GM23338 (cell line): ENCODE measurements around the gene TNS1. TPM values are rescaled to one million over a fixed set of nuclear protein-coding genes. Genes with fewer than 3 reads are reported as not detected.

Experiments used
- ATAC-seq: fragments of 200-7000 bp; cut with Tn5 transposase; 3 replicates; pipeline ENCODE4 v1.9.1; 2020
- DNase-seq: peaks from one replicate; pipeline ENCODE4 v3.0.0-alpha.2; 2015; ENCODE audit warnings: low spot score
- H2AFZ ChIP-seq: fragments of 200-600 bp; sonication (generic); 2 replicates; pipeline ENCODE4 v1.8.0; 2016; ENCODE audit warnings: antibody characterized with exemption, mild to moderate bottlenecking, moderate library complexity
- H3F3A ChIP-seq: fragments of 200-600 bp; sonication (generic); replicated peaks from 2 replicates; pipeline ENCODE4 v1.8.0; 2017; ENCODE audit warnings: antibody characterized with exemption, mixed run types, low read depth
- H3K27ac ChIP-seq: fragments of 200-600 bp; sonication (generic); 2 replicates; pipeline ENCODE4 v1.6.1; 2016; ENCODE audit warnings: low read depth
- H3K27me3 ChIP-seq: fragments of 200-600 bp; sonication (generic); 2 replicates; pipeline ENCODE4 v1.8.0; 2016; ENCODE audit warnings: mild to moderate bottlenecking, mixed run types, moderate library complexity; ENCODE audit not compliant: insufficient read depth
- H3K36me3 ChIP-seq: fragments of 200-600 bp; sonication (generic); 2 replicates; pipeline ENCODE4 v1.8.0; 2016; ENCODE audit warnings: mild to moderate bottlenecking; ENCODE audit not compliant: insufficient read depth
- H3K4me1 ChIP-seq: fragments of 200-600 bp; sonication (generic); 2 replicates; pipeline ENCODE4 v1.8.0; 2016; ENCODE audit warnings: mild to moderate bottlenecking, moderate library complexity; ENCODE audit not compliant: insufficient read depth
- H3K4me2 ChIP-seq: fragments of 200-600 bp; sonication (generic); 2 replicates; pipeline ENCODE4 v1.7.1; 2017; ENCODE audit warnings: mixed run types
- H3K4me3 ChIP-seq: fragments of 200-600 bp; sonication (generic); 2 replicates; pipeline ENCODE4 v1.6.1; 2016; ENCODE audit warnings: mixed run types
- H3K79me2 ChIP-seq: fragments of 200-600 bp; sonication (generic); replicated peaks from 2 replicates; pipeline ENCODE4 v1.8.0; 2017; ENCODE audit warnings: mild to moderate bottlenecking; ENCODE audit not compliant: insufficient read depth
- H3K9me2 ChIP-seq: fragments of 200-600 bp; sonication (generic); 2 replicates; pipeline ENCODE4 v1.8.0; 2017; ENCODE audit not compliant: insufficient read depth
- H4K20me1 ChIP-seq: fragments of 200-600 bp; sonication (generic); replicated peaks from 2 replicates; pipeline ENCODE4 v1.8.0; 2017; ENCODE audit warnings: mild to moderate bottlenecking; ENCODE audit not compliant: insufficient read depth
- H3K27ac Mint-ChIP-seq: 2 replicates; pipeline ENCODE4 v1.8.0; 2020; ENCODE audit warnings: inconsistent platforms, mild to moderate bottlenecking, moderate library complexity, mixed read lengths
- H3K27me3 Mint-ChIP-seq: 3 replicates; pipeline ENCODE4 v1.8.0; 2022; ENCODE audit warnings: low read depth, mild to moderate bottlenecking, moderate library complexity, mixed read lengths, inconsistent platforms; ENCODE audit not compliant: insufficient read depth, poor library complexity
- H3K36me3 Mint-ChIP-seq: 3 replicates; pipeline ENCODE4 v1.8.0; 2021; ENCODE audit warnings: low read depth, mild to moderate bottlenecking, inconsistent platforms, moderate library complexity, mixed read lengths
- H3K4me1 Mint-ChIP-seq: 3 replicates; pipeline ENCODE4 v1.8.0; 2020; ENCODE audit warnings: mild to moderate bottlenecking, inconsistent platforms, mixed read lengths
- H3K4me3 Mint-ChIP-seq: 3 replicates; pipeline ENCODE4 v1.8.0; 2021; ENCODE audit warnings: moderate library complexity, mild to moderate bottlenecking, inconsistent platforms, mixed read lengths
- H3K9me3 Mint-ChIP-seq: 3 replicates; pipeline ENCODE4 v1.8.0; 2020; ENCODE audit warnings: moderate library complexity, mild to moderate bottlenecking, inconsistent platforms, mixed read lengths
- CREB1 ChIP-seq: fragments of 250-450 bp; sonication (Bioruptor Pico); IDR thresholded peaks from 2 replicates; pipeline ENCODE4 v1.5.0; 2020; ENCODE audit warnings: low read depth, mild to moderate bottlenecking, moderate library complexity
- EZH2 ChIP-seq: fragments of 200-600 bp; sonication (generic); IDR thresholded peaks from one replicate; pipeline ENCODE4 v1.8.0; 2017; ENCODE audit warnings: antibody characterized with exemption, mild to moderate bottlenecking, low read depth; ENCODE audit not compliant: unreplicated experiment
- EZH2phosphoT487 ChIP-seq: fragments of 200-600 bp; sonication (generic); IDR thresholded peaks from one replicate; pipeline ENCODE4 v1.8.1; 2018; ENCODE audit warnings: antibody characterized with exemption; ENCODE audit not compliant: unreplicated experiment
- JUNB ChIP-seq: IDR thresholded peaks from one replicate; pipeline ENCODE4 v1.6.1; 2016; ENCODE audit warnings: antibody characterized with exemption; ENCODE audit not compliant: unreplicated experiment
- NANOG ChIP-seq: IDR thresholded peaks from 2 replicates; pipeline ENCODE4 v1.6.1; 2016; ENCODE audit warnings: antibody characterized with exemption, borderline replicate concordance
- POLR2AphosphoS5 ChIP-seq: IDR thresholded peaks from 2 replicates; pipeline ENCODE4 v1.6.1; 2016; ENCODE audit warnings: antibody characterized with exemption, low read depth
- STAT1 ChIP-seq: IDR thresholded peaks from one replicate; pipeline ENCODE4 v1.6.1; 2016; ENCODE audit warnings: antibody characterized with exemption; ENCODE audit not compliant: unreplicated experiment
- ZNF114 ChIP-seq: fragments of 250-450 bp; sonication (Bioruptor Pico); IDR thresholded peaks from 2 replicates; pipeline ENCODE4 v1.5.0; 2020; ENCODE audit warnings: mild to moderate bottlenecking, moderate library complexity
- ZNF331 ChIP-seq: fragments of 250-450 bp; sonication (Bioruptor Pico); IDR thresholded peaks from 2 replicates; pipeline ENCODE4 v1.5.0; 2020; ENCODE audit warnings: low read depth, mild to moderate bottlenecking, moderate library complexity
- polyA plus RNA-seq: library from polyadenylated mRNA; unstranded; fragments of >200 nt; fragmentation: Nextera tagmentation; extraction: Ambion mirVana; gene quantifications from 2 replicates; pipeline ENCODE4 v1.2.1, GENCODE V29; 2016
- total RNA-seq: library from RNA; depleted of rRNA; stranded (reverse); fragments of >200 nt; shearing (Covaris generic); gene quantifications from 2 replicates; pipeline ENCODE4 v1.2.3, GENCODE V29; 2014
- TF ChIP-seq, protein P1 (sequence below), 2 experiments: fragments of 200-600 bp in 1 of 2; sonication (generic) in 1 of 2; conservative IDR thresholded peaks; 2 replicates each; pipeline versions ENCODE4 v1.5.1 to v1.6.1; 2016 to 2017; ENCODE audit warnings: antibody characterized with exemption in 2 of 2, low read depth in 2 of 2, mild to moderate bottlenecking in 2 of 2, moderate library complexity in 1 of 2
- TF ChIP-seq, protein P2 (sequence below): IDR thresholded peaks from one replicate; pipeline ENCODE4 v1.6.1; 2018; ENCODE audit warnings: antibody characterized with exemption; ENCODE audit not compliant: unreplicated experiment
- TF ChIP-seq, protein P3 (sequence below): IDR thresholded peaks from 2 replicates; pipeline ENCODE4 v1.6.1; 2016; ENCODE audit warnings: antibody characterized with exemption
- TF ChIP-seq, protein P4 (sequence below): fragments of 250-450 bp; sonication (Bioruptor Pico); IDR thresholded peaks from 2 replicates; pipeline ENCODE4 v1.5.0; 2020; ENCODE audit warnings: mild to moderate bottlenecking, moderate library complexity

Gene TNS1
- total and polyA plus RNA-seq, 2 experiments from 2014 or later, result 2.0 to 7.4 TPM

DNA sequence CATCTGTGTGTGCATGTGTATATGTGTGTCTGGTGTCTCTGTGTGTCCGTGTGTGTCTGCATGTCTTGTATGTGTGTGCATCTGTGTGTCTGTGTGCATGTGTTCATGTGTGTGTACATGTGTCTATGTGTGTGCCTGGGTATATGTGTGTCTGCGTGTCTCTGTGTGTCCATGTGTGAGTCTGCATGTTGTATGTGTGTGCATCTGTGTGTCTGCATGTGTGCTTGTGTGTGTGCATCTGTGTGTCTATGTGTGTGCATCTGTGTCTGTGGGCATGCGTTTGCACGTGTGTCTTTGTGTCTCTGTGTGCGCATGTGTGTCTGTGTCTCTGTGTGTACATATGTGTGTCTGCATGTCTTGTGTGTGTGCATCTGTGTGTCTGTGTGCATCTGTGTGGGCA is 207.7 kb downstream of the TNS1 start:
- Mint-ChIP-seq H3K9me3 (no peaks in the 10 kb centered on the region), H3K36me3 (no peaks in the 10 kb centered on the region), H3K27me3 (peaks cover 12% of the 10 kb centered on the region), H3K4me3 (no peak overlapping the region), H3K4me1 (peaks cover 7% of the 10 kb centered on the region), H3K27ac (no peak overlapping the region)
- H3K4me2 ChIP-seq, result no peak overlapping the region
- H3K27me3 ChIP-seq, result no peaks in the 10 kb centered on the region
- no peaks in the 10 kb centered on the region for H4K20me1 ChIP-seq
- no peaks in the 10 kb centered on the region for H3F3A ChIP-seq
- ATAC-seq (no peak), DNase-seq (no peak)
- no peaks in the 10 kb centered on the region for H3K9me2 ChIP-seq
- H3K4me1 ChIP-seq, result no peaks in the 10 kb centered on the region
- no peak overlapping the region for H3K4me3 ChIP-seq
- H3K36me3 ChIP-seq, result no peaks in the 10 kb centered on the region
- H3K27ac ChIP-seq, result no peak overlapping the region
- TF ChIP-seq, protein P1, sequence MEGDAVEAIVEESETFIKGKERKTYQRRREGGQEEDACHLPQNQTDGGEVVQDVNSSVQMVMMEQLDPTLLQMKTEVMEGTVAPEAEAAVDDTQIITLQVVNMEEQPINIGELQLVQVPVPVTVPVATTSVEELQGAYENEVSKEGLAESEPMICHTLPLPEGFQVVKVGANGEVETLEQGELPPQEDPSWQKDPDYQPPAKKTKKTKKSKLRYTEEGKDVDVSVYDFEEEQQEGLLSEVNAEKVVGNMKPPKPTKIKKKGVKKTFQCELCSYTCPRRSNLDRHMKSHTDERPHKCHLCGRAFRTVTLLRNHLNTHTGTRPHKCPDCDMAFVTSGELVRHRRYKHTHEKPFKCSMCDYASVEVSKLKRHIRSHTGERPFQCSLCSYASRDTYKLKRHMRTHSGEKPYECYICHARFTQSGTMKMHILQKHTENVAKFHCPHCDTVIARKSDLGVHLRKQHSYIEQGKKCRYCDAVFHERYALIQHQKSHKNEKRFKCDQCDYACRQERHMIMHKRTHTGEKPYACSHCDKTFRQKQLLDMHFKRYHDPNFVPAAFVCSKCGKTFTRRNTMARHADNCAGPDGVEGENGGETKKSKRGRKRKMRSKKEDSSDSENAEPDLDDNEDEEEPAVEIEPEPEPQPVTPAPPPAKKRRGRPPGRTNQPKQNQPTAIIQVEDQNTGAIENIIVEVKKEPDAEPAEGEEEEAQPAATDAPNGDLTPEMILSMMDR (conservative IDR thresholded peaks at IDR 0.05; ENCODE audit: low read depth in 2 of 2), result no peak
- TF ChIP-seq ZNF331 (CRISPR knock-in tag) (no peak), POLR2AphosphoS5 (no peak), ZNF114 (no peak), EZH2 (no peak), STAT1 (no peak), CREB1 (CRISPR knock-in tag) (no peak), JUNB (no peak), NANOG (no peak), EZH2phosphoT487 (no peak)
- TF ChIP-seq, protein P2, sequence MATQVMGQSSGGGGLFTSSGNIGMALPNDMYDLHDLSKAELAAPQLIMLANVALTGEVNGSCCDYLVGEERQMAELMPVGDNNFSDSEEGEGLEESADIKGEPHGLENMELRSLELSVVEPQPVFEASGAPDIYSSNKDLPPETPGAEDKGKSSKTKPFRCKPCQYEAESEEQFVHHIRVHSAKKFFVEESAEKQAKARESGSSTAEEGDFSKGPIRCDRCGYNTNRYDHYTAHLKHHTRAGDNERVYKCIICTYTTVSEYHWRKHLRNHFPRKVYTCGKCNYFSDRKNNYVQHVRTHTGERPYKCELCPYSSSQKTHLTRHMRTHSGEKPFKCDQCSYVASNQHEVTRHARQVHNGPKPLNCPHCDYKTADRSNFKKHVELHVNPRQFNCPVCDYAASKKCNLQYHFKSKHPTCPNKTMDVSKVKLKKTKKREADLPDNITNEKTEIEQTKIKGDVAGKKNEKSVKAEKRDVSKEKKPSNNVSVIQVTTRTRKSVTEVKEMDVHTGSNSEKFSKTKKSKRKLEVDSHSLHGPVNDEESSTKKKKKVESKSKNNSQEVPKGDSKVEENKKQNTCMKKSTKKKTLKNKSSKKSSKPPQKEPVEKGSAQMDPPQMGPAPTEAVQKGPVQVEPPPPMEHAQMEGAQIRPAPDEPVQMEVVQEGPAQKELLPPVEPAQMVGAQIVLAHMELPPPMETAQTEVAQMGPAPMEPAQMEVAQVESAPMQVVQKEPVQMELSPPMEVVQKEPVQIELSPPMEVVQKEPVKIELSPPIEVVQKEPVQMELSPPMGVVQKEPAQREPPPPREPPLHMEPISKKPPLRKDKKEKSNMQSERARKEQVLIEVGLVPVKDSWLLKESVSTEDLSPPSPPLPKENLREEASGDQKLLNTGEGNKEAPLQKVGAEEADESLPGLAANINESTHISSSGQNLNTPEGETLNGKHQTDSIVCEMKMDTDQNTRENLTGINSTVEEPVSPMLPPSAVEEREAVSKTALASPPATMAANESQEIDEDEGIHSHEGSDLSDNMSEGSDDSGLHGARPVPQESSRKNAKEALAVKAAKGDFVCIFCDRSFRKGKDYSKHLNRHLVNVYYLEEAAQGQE, result no peak
- TF ChIP-seq, protein P3, sequence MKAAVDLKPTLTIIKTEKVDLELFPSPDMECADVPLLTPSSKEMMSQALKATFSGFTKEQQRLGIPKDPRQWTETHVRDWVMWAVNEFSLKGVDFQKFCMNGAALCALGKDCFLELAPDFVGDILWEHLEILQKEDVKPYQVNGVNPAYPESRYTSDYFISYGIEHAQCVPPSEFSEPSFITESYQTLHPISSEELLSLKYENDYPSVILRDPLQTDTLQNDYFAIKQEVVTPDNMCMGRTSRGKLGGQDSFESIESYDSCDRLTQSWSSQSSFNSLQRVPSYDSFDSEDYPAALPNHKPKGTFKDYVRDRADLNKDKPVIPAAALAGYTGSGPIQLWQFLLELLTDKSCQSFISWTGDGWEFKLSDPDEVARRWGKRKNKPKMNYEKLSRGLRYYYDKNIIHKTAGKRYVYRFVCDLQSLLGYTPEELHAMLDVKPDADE, result no peak
- TF ChIP-seq, protein P4, sequence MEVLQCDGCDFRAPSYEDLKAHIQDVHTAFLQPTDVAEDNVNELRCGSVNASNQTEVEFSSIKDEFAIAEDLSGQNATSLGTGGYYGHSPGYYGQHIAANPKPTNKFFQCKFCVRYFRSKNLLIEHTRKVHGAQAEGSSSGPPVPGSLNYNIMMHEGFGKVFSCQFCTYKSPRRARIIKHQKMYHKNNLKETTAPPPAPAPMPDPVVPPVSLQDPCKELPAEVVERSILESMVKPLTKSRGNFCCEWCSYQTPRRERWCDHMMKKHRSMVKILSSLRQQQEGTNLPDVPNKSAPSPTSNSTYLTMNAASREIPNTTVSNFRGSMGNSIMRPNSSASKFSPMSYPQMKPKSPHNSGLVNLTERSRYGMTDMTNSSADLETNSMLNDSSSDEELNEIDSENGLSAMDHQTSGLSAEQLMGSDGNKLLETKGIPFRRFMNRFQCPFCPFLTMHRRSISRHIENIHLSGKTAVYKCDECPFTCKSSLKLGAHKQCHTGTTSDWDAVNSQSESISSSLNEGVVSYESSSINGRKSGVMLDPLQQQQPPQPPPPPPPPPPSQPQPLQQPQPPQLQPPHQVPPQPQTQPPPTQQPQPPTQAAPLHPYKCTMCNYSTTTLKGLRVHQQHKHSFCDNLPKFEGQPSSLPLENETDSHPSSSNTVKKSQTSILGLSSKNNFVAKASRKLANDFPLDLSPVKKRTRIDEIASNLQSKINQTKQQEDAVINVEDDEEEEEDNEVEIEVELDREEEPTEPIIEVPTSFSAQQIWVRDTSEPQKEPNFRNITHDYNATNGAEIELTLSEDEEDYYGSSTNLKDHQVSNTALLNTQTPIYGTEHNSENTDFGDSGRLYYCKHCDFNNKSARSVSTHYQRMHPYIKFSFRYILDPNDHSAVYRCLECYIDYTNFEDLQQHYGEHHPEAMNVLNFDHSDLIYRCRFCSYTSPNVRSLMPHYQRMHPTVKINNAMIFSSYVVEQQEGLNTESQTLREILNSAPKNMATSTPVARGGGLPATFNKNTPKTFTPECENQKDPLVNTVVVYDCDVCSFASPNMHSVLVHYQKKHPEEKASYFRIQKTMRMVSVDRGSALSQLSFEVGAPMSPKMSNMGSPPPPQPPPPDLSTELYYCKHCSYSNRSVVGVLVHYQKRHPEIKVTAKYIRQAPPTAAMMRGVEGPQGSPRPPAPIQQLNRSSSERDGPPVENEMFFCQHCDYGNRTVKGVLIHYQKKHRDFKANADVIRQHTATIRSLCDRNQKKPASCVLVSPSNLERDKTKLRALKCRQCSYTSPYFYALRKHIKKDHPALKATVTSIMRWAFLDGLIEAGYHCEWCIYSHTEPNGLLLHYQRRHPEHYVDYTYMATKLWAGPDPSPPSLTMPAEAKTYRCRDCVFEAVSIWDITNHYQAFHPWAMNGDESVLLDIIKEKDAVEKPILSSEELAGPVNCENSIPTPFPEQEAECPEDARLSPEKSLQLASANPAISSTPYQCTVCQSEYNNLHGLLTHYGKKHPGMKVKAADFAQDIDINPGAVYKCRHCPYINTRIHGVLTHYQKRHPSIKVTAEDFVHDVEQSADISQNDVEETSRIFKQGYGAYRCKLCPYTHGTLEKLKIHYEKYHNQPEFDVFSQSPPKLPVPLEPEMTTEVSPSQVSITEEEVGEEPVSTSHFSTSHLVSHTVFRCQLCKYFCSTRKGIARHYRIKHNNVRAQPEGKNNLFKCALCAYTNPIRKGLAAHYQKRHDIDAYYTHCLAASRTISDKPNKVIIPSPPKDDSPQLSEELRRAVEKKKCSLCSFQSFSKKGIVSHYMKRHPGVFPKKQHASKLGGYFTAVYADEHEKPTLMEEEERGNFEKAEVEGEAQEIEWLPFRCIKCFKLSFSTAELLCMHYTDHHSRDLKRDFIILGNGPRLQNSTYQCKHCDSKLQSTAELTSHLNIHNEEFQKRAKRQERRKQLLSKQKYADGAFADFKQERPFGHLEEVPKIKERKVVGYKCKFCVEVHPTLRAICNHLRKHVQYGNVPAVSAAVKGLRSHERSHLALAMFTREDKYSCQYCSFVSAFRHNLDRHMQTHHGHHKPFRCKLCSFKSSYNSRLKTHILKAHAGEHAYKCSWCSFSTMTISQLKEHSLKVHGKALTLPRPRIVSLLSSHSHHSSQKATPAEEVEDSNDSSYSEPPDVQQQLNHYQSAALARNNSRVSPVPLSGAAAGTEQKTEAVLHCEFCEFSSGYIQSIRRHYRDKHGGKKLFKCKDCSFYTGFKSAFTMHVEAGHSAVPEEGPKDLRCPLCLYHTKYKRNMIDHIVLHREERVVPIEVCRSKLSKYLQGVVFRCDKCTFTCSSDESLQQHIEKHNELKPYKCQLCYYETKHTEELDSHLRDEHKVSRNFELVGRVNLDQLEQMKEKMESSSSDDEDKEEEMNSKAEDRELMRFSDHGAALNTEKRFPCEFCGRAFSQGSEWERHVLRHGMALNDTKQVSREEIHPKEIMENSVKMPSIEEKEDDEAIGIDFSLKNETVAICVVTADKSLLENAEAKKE, result no peak
- no peaks in the 10 kb centered on the region for H3K79me2 ChIP-seq
- no peak overlapping the region for H2AFZ ChIP-seq
